Activated CD4-positive, alpha-beta T cell treated with anti-CD3 and anti-CD28 coated beads, Interleukin-2, amount 50 U/mL, for 48 hours (primary cell): ENCODE data around the gene TMEM51.

Experiments used
- DNase-seq, 2 experiments: peaks; one replicate each; pipeline ENCODE4 v3.0.0-alpha.2; 2020

TMEM51 gene

GRCh38 chr1:15153184-15153841, at the start of gene TMEM51:
Gene TMEM51 (plus strand): TSS chr1:15153747. CDS start chr1:15215088, 61,341 bp downstream.
- DNase-seq, result peak; percentile 10 to 24

- no peak for DNase-seq
These were observed 49.6 kb upstream of the TMEM51 start for GRCh38 chr1:15103906-15104305.

DNA sequence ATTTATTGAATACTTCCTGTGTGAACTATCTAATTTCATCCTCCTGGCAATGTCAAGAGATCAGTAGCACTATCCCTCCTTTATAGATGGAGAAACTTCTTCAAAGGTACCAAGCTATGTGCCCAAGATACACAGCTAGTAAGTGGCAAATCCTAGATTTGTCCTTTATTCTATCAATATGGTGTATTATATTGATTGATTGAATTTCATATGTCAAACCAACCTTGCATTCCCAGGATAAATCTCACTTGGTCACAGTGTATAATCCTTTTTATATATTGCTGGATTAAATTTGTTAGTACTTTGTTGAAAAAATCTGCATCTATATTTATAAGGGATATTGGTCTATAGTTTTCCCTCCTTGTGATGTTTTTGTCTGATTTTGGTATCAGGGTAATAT, 48.8 kb upstream of the TMEM51 start:
- DNase-seq, result no peak

GRCh38 chr1:15106608-15107007, 46.9 kb upstream of the TMEM51 start:
- DNase-seq, result no peak

- no peak for DNase-seq
These were observed 46.4 kb upstream of the TMEM51 start for GRCh38 chr1:15107058-15107687.

DNA sequence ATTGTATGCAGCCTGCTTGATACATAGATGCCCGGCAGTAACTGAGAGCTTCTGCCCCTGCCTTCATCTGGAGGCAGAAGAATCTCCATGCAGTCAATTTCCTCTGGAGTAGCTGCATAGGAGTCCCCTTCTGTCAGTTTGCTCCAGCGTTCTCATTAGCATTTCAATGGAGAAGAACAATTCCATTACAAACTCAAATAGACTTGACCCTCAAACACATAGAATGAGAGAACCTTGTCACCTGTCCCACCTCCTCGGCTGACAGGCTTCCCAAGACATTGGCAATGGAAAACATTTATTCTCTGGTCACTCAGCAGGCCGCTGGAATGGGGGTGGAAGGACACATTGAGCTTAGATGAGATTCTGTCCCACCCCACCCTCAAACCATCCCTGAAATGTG, 45.6 kb upstream of the TMEM51 start:
- no peak for DNase-seq

GRCh38 chr1:15110128-15110866, 43.2 kb upstream of the TMEM51 start:
- DNase-seq, result no peak

GRCh38 chr1:15110867-15111230, 42.7 kb upstream of the TMEM51 start:
- no peak for DNase-seq

GRCh38 chr1:15113146-15113545, 40.4 kb upstream of the TMEM51 start:
- no peak for DNase-seq

DNA sequence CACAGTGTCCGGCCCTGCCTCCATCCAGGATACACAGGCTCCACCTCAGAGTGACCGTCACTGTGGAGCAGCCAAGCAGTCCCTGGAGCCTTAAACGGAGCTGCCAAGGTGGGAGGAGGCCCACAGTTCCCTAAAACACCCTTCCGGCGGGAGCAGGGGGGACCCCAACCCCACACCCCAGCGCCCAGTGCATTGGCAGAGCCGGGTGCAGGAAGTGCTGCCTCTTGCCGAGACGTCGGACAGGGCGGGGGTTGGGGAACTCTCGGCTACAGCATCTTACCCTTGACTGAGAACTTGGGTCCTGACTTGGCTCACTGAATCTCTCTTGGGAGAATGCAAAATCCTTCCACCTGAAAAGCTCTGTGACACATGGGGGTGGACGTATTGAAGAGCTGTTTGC, 38.7 kb upstream of the TMEM51 start:
- DNase-seq, result no peak

- DNase-seq, result no peak
These were observed 37.8 kb upstream of the TMEM51 start for GRCh38 chr1:15115542-15116330.

DNA sequence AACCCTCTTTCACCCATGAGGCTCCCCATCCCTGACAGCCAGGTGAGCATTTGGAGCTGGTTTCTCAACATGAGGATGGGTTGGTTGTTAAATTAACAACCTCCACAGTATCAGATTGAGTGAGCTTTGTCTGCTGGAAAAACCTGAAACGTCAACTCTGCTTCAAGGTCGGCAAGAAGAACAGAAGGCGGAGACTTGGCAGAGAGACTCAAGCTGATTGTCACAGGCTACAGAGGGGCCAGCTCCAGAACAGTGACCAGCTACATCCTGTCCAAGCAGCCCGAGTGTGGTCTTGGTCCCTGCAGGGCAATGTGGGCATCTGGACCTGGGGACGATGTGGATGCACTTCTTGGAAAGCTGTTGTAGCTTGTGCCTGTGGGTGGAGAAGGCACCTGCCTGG, 36.6 kb upstream of the TMEM51 start:
- no peak for DNase-seq

GRCh38 chr1:15117671-15118325, 35.7 kb upstream of the TMEM51 start:
- DNase-seq, result no peak

DNA sequence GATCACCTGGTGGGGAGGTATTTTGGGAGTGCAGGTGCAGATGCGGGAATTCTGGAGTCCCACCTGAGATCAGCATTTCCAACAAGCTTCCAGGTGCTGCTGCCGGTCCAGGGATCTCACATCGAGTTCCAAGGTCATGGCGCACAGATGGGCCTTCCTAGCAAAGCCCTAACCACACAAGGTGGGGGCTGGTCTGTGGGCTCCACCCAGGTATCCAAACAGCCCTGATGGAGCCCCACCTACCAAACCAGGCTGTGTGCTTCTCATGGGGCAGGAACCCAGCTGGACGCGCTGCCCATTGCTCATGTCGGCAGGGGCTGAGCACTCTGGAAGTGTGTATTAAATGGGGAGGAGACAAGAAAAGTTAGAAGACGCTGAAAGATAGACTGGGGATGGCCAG, 35.0 kb upstream of the TMEM51 start:
- DNase-seq, result no peak

DNA sequence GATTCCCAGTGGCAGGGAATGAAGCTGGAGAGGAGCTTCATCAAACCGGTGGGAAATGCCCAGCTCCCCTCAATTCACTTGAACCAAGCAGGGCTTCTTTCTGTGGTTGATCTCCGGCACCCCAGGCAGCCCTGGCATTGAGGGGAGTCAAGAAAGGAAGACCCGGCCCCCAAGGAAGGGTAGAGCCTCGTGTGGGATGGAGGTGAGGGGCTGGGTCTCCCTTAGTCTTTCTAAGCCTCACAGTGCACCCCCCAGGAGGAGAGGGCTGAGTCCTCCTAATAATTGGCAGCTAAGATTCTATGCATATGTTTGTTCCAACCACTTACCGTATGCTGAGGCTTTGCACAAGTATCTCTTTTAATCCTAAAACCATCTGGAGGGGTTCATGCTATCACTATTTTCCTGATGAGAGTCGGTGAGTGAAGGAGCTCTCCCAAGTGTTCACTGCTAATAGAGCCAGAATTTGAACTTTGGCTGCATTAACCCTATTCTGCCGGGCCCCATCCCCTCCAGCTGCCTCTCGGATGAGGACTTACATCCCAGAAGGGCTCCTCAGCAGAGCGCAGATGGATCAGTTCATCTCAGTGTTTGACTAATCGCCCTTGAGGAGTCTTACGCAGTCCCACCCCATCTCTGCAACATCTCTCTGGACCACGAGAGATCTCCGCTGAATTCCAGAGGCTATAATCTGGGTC, 33.1 kb upstream of the TMEM51 start:
- no peak for DNase-seq

GRCh38 chr1:15122331-15122730, 31.2 kb upstream of the TMEM51 start:
- no peak for DNase-seq

- no peak for DNase-seq
These were observed 30.3 kb upstream of the TMEM51 start for GRCh38 chr1:15123270-15123669.

GRCh38 chr1:15123925-15124324, 29.6 kb upstream of the TMEM51 start:
- DNase-seq, result no peak

DNA sequence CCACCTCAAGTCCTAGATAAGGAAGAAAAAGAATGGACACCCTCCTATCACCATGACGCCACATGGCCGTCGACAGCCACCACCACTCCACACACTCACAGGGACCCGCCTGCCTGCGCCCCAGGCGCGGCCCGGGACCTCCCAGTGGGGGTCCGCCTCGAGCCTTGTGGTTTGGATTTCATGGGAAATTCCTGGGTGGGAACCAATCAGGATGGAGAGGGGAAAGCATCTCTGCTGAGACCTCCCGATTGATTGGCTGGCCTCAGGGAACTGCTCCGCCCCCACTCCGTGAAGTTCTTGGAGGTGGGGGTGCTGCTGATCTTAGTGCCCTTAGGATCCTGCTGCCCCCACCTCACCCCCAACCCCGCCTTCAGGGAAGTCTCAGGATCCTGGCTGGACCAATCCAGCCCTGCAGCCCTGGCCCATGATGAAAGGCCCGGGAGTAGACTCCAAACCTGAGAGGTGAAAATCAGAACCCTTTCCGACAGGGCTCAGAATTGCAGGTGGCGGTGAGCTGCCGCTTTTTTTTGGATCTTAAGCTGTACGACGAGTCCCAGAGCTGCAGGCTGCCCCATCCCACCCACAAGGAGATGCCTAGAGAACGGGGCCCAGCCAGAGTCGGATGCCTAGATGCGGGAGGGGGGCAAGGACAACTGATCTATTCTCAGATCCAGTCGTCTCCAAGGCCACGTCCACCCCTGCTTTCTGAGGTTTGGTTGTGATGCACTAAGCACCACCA, 29.0 kb upstream of the TMEM51 start:
- no peak for DNase-seq

DNA sequence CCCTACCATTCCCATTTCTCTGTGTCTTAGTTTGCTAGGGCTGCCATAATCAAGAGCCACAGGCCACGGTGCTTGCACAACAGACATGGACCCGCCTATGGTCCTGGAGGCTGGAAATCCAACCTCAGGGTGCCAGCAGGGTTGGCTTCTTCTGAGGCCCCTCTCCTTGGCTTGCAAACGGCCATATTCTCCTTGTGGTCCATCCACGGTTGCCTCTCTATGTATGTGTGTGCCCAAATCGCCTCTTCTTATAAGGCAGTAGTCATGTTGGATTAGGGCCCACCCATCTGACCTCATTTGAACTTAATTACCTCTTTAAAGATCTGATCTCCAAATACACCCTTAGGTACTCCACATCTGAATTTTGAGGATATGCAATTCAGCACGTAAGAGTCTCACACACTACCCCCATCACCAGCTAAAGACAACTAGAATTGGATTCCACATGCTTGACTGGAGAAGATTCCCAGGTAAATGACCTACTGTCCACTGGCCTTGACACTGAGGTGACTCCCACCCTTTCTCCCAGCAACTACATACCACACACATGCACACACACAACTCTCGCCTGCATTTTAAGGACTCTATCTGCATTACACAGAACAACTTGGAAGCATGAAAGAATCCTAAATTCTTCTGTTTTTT, 28.3 kb upstream of the TMEM51 start:
- DNase-seq, result no peak

DNA sequence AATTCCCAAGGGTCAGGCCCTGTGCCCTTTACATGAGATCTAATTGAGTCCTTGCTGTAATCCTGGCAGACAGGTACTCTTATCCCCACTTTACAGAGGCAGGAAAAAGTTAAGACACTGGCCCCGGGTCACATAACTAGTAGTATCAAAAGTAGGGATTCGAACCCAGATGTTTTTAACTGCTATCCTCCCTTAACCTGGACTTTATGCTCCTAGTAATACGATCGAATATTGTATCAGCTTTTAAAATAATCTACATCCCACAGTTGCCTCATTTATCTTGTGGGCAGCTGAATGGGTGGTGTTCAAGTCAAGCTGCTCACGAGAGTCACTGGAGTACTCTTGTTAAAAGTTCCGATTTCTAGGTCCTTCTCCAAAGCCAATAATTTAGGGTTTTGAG, 25.5 kb upstream of the TMEM51 start:
- DNase-seq, result no peak
